ENCODE data around the gene DPEP3. TPM values are rescaled to one million over a fixed set of nuclear protein-coding genes. Genes with fewer than 3 reads are reported as not detected.

Gene DPEP3
- total RNA-seq, 1 donor from 2014 or later, result not detected

GRCh38 chr16:67954421-67955196 lies 25.7 kb downstream of the DPEP3 start:
- DNase-seq (ENCODE audit: missing footprints) (no peak), ATAC-seq (no peak)
- intact Hi-C loops (cut with DNase I), result no loop called here

GRCh38 chr16:67953641-67954375 lies 26.5 kb downstream of the DPEP3 start:
- intact Hi-C loops (cut with DNase I), result no loop called here
- ATAC-seq (no peak), DNase-seq (ENCODE audit: missing footprints) (no peak)

GRCh38 chr16:67951485-67951884 lies 28.8 kb downstream of the DPEP3 start:
- intact Hi-C loops (cut with DNase I), result no loop called here
- ATAC-seq (peak; percentile 75), DNase-seq (ENCODE audit: missing footprints) (peak; percentile 80)

- DNase-seq (ENCODE audit: missing footprints), result no peak
- no peak for ATAC-seq
- intact Hi-C loops (cut with DNase I), result no loop called here
Observed at GRCh38 chr16:67950335-67950843, 29.9 kb downstream of the DPEP3 start.

GRCh38 chr16:67949645-67950044 lies 30.7 kb downstream of the DPEP3 start:
- intact Hi-C loops (cut with DNase I), result no loop called here
- ATAC-seq (no peak), DNase-seq (ENCODE audit: missing footprints) (no peak)

GRCh38 chr16:67948015-67948414 lies 32.3 kb downstream of the DPEP3 start:
- no peak for DNase-seq (ENCODE audit: missing footprints)
- no peak for ATAC-seq
- intact Hi-C loops (cut with DNase I), result no loop called here

GRCh38 chr16:67946966-67947558 lies 33.2 kb downstream of the DPEP3 start:
- ATAC-seq, result no peak
- DNase-seq (ENCODE audit: missing footprints), result no peak
- intact Hi-C loops (cut with DNase I), result no loop called here

GRCh38 chr16:67946128-67946569 lies 34.1 kb downstream of the DPEP3 start:
- DNase-seq (ENCODE audit: missing footprints) (no peak), ATAC-seq (no peak)
- intact Hi-C loops (cut with DNase I), result no loop called here

GRCh38 chr16:67945392-67945933 lies 34.8 kb downstream of the DPEP3 start:
- intact Hi-C loops (cut with DNase I), result no loop called here
- no peak for ATAC-seq
- DNase-seq (ENCODE audit: missing footprints), result no peak

- ATAC-seq, result no peak
- intact Hi-C loops (cut with DNase I), result loop anchor here (5.0 kb wide), 2 partner anchors 42 to 77 kb away; partner anchors contain the start of genes DDX28 and DUS2
- DNase-seq (ENCODE audit: missing footprints), result no peak
Observed at GRCh38 chr16:67944690-67945391, 35.5 kb downstream of the DPEP3 start.

- DNase-seq (ENCODE audit: missing footprints) (no peak), ATAC-seq (peak; percentile 71)
- intact Hi-C loops (cut with DNase I), result loop anchor here (5.0 kb wide), 2 partner anchors 43 to 78 kb away; partner anchors contain the start of genes DDX28 and DUS2
Observed at GRCh38 chr16:67943619-67944504, 36.4 kb downstream of the DPEP3 start, which contains the start of gene LCAT. TSS of gene LCAT (minus strand) at chr16:67944120. CDS start at chr16:67944101, 19 bp downstream.

GRCh38 chr16:67943256-67943618 lies 37.1 kb downstream of the DPEP3 start:
- intact Hi-C loops (cut with DNase I), result loop anchor here (5.0 kb wide), 2 partner anchors 44 to 79 kb away; partner anchors contain the start of genes DDX28 and DUS2
- DNase-seq (ENCODE audit: missing footprints) (no peak), ATAC-seq (peak; percentile 6)

GRCh38 chr16:67942510-67943255 lies 37.6 kb downstream of the DPEP3 start:
- intact Hi-C loops (cut with DNase I), result loop anchor here (5.0 kb wide), 2 partner anchors 45 to 80 kb away; partner anchors contain the start of genes DDX28 and DUS2
- DNase-seq (ENCODE audit: missing footprints) (no peak), ATAC-seq (peak; percentile 1)

GRCh38 chr16:67942200-67942509 lies 38.1 kb downstream of the DPEP3 start:
- intact Hi-C loops (cut with DNase I), result loop anchor here (5.0 kb wide), 2 partner anchors 45 to 80 kb away; partner anchors contain the start of genes DDX28 and DUS2
- DNase-seq (ENCODE audit: missing footprints) (no peak), ATAC-seq (no peak)

GRCh38 chr16:67941469-67942199 lies 38.7 kb downstream of the DPEP3 start:
- DNase-seq (ENCODE audit: missing footprints) (no peak), ATAC-seq (no peak)
- intact Hi-C loops (cut with DNase I), result loop anchor here (5.0 kb wide), 2 partner anchors 46 to 81 kb away; partner anchors contain the start of genes DDX28 and DUS2

All from Right ventricle myocardium inferior (tissue), 1 donor.